Effector memory CD4-positive, alpha-beta T cell (primary cell): Measurements from ENCODE around the gene NCR3LG1.
A peak's percentile ranks its signal among the peaks of the same experiment; 100 is the strongest.

Experiments used
- DNase-seq, 3 donors: peaks; one replicate each; pipeline ENCODE4 v3.0.0-alpha.2; 2020
- H3K27ac ChIP-seq: 2 replicates; pipeline ENCODE4 v1.7.0; 2013; ENCODE audit warnings: mild to moderate bottlenecking, low read length, moderate library complexity; ENCODE audit not compliant: insufficient read depth, poor library complexity, severe bottlenecking
- H3K27me3 ChIP-seq: replicated peaks from 2 replicates; pipeline ENCODE4 v1.7.0; 2013; ENCODE audit warnings: mild to moderate bottlenecking, low read length; ENCODE audit not compliant: insufficient read depth, control insufficient read depth, poor library complexity, severe bottlenecking
- H3K36me3 ChIP-seq: 2 replicates; pipeline ENCODE4 v1.7.0; 2013; ENCODE audit warnings: mild to moderate bottlenecking, low read length, moderate library complexity; ENCODE audit not compliant: control insufficient read depth, insufficient read depth
- H3K4me1 ChIP-seq: 2 replicates; pipeline ENCODE4 v1.7.0; 2013; ENCODE audit warnings: low read length, mild to moderate bottlenecking; ENCODE audit not compliant: control insufficient read depth, insufficient read depth, poor library complexity, severe bottlenecking
- H3K4me3 ChIP-seq: 2 replicates; pipeline ENCODE4 v1.7.0; 2013; ENCODE audit warnings: low read length, low read depth, mild to moderate bottlenecking; ENCODE audit not compliant: insufficient read depth, poor library complexity, severe bottlenecking
- H3K9me3 ChIP-seq: 2 replicates; pipeline ENCODE4 v1.7.0; 2013; ENCODE audit warnings: mild to moderate bottlenecking, low read length, moderate library complexity; ENCODE audit not compliant: control insufficient read depth

The NCR3LG1 gene

GRCh38 chr11:17347676-17348075, 3.9 kb upstream of the NCR3LG1 start:
- no peaks in the 10 kb centered on the region for H3K36me3 ChIP-seq
- no peaks in the 10 kb centered on the region for H3K27me3 ChIP-seq
- peaks cover 10% of the 10 kb centered on the region for H3K4me1 ChIP-seq
- H3K4me3 ChIP-seq, result no peak overlapping the region
- no peak for DNase-seq
- no peak overlapping the region for H3K27ac ChIP-seq
- no peaks in the 10 kb centered on the region for H3K9me3 ChIP-seq

GRCh38 chr11:17350455-17351171, 987 bp upstream of the NCR3LG1 start:
- Histone ChIP-seq H3K36me3 (no peaks in the 10 kb centered on the region), H3K27ac (no peak overlapping the region), H3K27me3 (no peaks in the 10 kb centered on the region), H3K4me3 (no peak overlapping the region), H3K9me3 (no peaks in the 10 kb centered on the region), H3K4me1 (peaks cover 28% of the 10 kb centered on the region)
- DNase-seq, result no peak

DNA sequence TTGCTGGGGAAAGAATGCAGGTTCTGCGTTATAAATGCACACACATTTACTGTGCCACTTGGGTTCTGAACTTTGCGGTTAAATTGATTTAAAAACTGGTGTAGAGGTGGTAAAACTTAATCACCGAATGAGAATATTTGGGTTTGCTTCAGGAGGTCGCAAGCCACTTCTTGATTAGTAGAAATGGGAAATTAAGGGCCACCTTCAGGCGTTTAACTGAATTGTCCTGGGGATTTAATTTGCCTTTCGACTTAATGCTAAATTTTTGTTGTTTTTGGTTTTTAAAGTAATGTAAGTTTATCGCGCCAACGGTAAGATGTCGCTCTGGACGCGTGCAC, 459 bp upstream of the NCR3LG1 start:
- H3K27ac ChIP-seq, result no peak overlapping the region
- DNase-seq, result no peak
- no peaks in the 10 kb centered on the region for H3K27me3 ChIP-seq
- peak overlapping the region; percentile 73 for H3K4me3 ChIP-seq
- H3K36me3 ChIP-seq, result no peaks in the 10 kb centered on the region
- H3K4me1 ChIP-seq, result peaks cover 28% of the 10 kb centered on the region
- H3K9me3 ChIP-seq, result no peaks in the 10 kb centered on the region

DNA sequence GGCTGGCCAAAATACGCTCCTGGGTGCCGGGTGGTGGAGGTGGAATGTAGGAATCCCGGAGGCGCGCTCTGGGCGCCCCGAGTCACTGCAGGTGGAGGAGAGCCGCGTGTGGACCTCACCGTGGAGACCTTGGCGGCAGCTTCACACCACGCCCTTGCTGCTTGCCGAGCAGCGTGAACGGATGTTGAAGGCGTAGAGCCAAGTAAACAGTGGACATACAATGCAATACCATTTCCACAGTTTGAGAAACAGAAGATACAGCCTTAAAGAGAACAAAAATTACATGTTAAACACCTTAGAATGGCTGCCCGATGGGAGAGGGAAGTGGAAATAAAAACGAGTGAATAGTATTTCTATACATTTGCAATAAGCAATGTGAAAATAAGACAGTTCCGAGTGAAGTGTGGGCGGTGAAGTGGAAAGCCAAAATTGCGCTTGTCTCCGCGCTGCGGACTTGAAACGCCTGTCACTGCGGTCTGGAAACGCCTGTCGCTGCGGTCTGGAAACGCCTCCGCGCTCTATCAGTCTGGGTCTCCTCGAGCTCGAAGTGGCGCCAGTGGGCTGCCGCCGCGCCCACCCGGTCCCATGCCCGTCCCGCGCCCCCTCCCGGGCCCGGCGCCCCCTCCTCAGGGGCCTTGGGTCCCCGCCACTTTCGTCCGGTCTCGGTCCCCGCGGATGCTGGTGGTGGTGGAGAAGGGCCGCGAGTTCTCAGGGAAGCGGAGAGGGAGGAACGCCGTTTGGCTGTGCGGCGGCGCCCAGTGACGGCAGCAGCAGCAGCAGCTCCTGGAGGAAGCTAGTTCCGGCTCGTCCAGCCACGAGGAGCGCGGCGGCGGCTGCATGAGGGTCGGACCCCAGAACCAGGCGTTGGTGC, 1.6 kb downstream of the NCR3LG1 start:
- DNase-seq, result peak; percentile 34 to 47 (median 41)
- H3K4me3 ChIP-seq, result peak overlapping the region; percentile 73
- peaks cover 28% of the 10 kb centered on the region for H3K4me1 ChIP-seq
- H3K27ac ChIP-seq, result peak overlapping the region; percentile 6
- H3K36me3 ChIP-seq, result no peaks in the 10 kb centered on the region
- no peaks in the 10 kb centered on the region for H3K27me3 ChIP-seq
- H3K9me3 ChIP-seq, result no peaks in the 10 kb centered on the region

- Histone ChIP-seq H3K9me3 (no peaks in the 10 kb centered on the region), H3K4me1 (peaks cover 28% of the 10 kb centered on the region), H3K27me3 (no peaks in the 10 kb centered on the region), H3K36me3 (no peaks in the 10 kb centered on the region), H3K27ac (no peak overlapping the region), H3K4me3 (peak overlapping the region; percentile 73)
- DNase-seq, result no peak
Measured at GRCh38 chr11:17353821-17354600, 2.4 kb downstream of the NCR3LG1 start.

GRCh38 chr11:17354601-17354991, 3.0 kb downstream of the NCR3LG1 start:
- no peaks in the 10 kb centered on the region for H3K27me3 ChIP-seq
- H3K9me3 ChIP-seq, result no peaks in the 10 kb centered on the region
- H3K4me3 ChIP-seq, result no peak overlapping the region
- H3K36me3 ChIP-seq, result no peaks in the 10 kb centered on the region
- peak; percentile 13 to 50 (median 23) for DNase-seq
- H3K4me1 ChIP-seq, result peaks cover 28% of the 10 kb centered on the region
- no peak overlapping the region for H3K27ac ChIP-seq

DNA sequence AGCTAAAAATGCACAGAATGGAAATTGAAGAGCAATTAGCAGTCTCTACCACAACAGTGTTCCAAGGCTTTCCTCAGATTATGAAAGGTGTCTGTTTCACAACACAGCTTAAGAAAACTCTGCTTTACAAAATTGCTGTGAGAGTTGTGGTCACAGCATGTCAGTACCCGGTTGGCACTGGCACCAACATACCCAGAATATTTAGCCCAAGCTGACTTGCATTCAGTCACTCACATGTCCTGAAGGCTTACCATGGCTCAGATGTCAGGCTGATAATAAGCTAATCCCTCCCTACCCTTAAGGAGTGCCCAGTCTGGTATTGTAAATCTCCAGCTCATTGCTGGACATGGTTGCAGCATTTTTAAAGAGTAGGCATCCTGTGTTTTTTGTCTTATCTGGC, 14.9 kb downstream of the NCR3LG1 start:
- Histone ChIP-seq H3K36me3 (no peaks in the 10 kb centered on the region), H3K4me1 (no peaks in the 10 kb centered on the region), H3K4me3 (no peak overlapping the region), H3K27me3 (no peaks in the 10 kb centered on the region), H3K9me3 (no peaks in the 10 kb centered on the region), H3K27ac (no peak overlapping the region)
- DNase-seq, result no peak

DNA sequence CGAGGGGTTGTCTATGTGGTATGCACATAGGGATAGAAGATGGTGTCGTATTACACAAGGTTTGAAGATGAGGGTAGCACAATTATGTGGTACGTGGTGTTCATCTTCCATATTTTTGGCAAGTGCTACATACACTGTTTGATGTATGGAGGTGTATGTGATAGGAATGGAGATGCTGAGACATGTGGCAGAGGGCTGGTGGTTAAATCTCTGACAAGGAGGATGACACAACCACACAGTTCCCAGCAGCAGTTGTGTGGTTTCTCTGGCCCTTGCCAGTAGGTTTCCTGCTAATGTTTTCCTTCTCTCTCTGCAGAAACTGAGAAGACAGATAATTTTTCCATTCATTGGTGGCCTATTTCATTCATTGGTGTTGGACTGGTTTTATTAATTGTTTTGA, 17.0 kb downstream of the NCR3LG1 start:
- Histone ChIP-seq H3K4me3 (no peak overlapping the region), H3K27ac (no peak overlapping the region), H3K36me3 (no peaks in the 10 kb centered on the region), H3K9me3 (peaks cover 7% of the 10 kb centered on the region), H3K27me3 (no peaks in the 10 kb centered on the region), H3K4me1 (no peaks in the 10 kb centered on the region)
- DNase-seq, result no peak

- H3K27me3 ChIP-seq, result no peaks in the 10 kb centered on the region
- no peak overlapping the region for H3K4me3 ChIP-seq
- peaks cover 7% of the 10 kb centered on the region for H3K9me3 ChIP-seq
- no peaks in the 10 kb centered on the region for H3K4me1 ChIP-seq
- H3K27ac ChIP-seq, result no peak overlapping the region
- DNase-seq, result no peak
- no peaks in the 10 kb centered on the region for H3K36me3 ChIP-seq
Measured at GRCh38 chr11:17369094-17369493, 17.5 kb downstream of the NCR3LG1 start.
